D341Med (cell line): Measurements from ENCODE around the gene COX5B.
"Not testable (repeated sequence)": the region's sequence is repeated elsewhere in the genome, so short reads cannot be mapped to it uniquely, and the experiment has no call there.

Source experiments
- DNase-seq: peaks from one replicate; pipeline ENCODE4 v3.0.0; 2012; ENCODE audit warnings: low spot score

COX5B gene

GRCh38 chr2:97645695-97646629, at the start of gene COX5B:
Gene COX5B (plus strand): TSS chr2:97646062. CDS start chr2:97646087, 25 bp downstream.
- DNase-seq = peak; percentile 96

- DNase-seq = not testable (repeated sequence)
These were observed 49.7 kb upstream of the COX5B start for GRCh38 chr2:97596180-97596579.

- not testable (repeated sequence) for DNase-seq
These were observed 44.3 kb upstream of the COX5B start for GRCh38 chr2:97601537-97601936.

- DNase-seq = not testable (repeated sequence)
These were observed 40.8 kb upstream of the COX5B start for GRCh38 chr2:97605109-97605508.

- not testable (repeated sequence) for DNase-seq
These were observed 40.1 kb upstream of the COX5B start for GRCh38 chr2:97605524-97606339.

GRCh38 chr2:97608745-97609144, 37.1 kb upstream of the COX5B start:
- DNase-seq = not testable (repeated sequence)

- DNase-seq = not testable (repeated sequence)
These were observed 34.0 kb upstream of the COX5B start for GRCh38 chr2:97611895-97612294.

GRCh38 chr2:97615746-97616145, 30.1 kb upstream of the COX5B start:
- DNase-seq = not testable (repeated sequence)

- DNase-seq = no peak
These were observed 28.0 kb upstream of the COX5B start for GRCh38 chr2:97617911-97618310.

GRCh38 chr2:97618939-97619827, 26.7 kb upstream of the COX5B start:
- DNase-seq = not testable (repeated sequence)

GRCh38 chr2:97620492-97620891, 25.4 kb upstream of the COX5B start:
- DNase-seq = not testable (repeated sequence)

GRCh38 chr2:97622976-97623375, 22.9 kb upstream of the COX5B start:
- not testable (repeated sequence) for DNase-seq

- not testable (repeated sequence) for DNase-seq
These were observed 20.4 kb upstream of the COX5B start for GRCh38 chr2:97625354-97626048.

- not testable (repeated sequence) for DNase-seq
These were observed 19.8 kb upstream of the COX5B start for GRCh38 chr2:97626049-97626430.

GRCh38 chr2:97644023-97644717, 1.7 kb upstream of the COX5B start:
- no peak for DNase-seq

- DNase-seq = no peak
These were observed 659 bp upstream of the COX5B start for GRCh38 chr2:97645112-97645694.

GRCh38 chr2:97646977-97647376, 1.1 kb downstream of the COX5B start:
- DNase-seq = no peak

GRCh38 chr2:97651114-97651513, 5.3 kb downstream of the COX5B start:
- DNase-seq = no peak

- no peak for DNase-seq
These were observed 7.6 kb downstream of the COX5B start for GRCh38 chr2:97653473-97653872.

- no peak for DNase-seq
These were observed 8.0 kb downstream of the COX5B start for GRCh38 chr2:97653874-97654273.
